ENCODE results near the gene ADARB2. TPM values are rescaled to one million over a fixed set of nuclear protein-coding genes. Genes with fewer than 3 reads are reported as not detected.

ADARB2 gene
- total RNA-seq, 1 donor from 2014 or later, result 0.10 TPM

GRCh38 chr10:1293636-1294435 lies 443.5 kb downstream of the ADARB2 start:
- no peak for DNase-seq (ENCODE audit: low read depth)

GRCh38 chr10:1293157-1293556 lies 444.2 kb downstream of the ADARB2 start:
- DNase-seq (ENCODE audit: low read depth), result no peak

GRCh38 chr10:1292611-1293031 lies 444.7 kb downstream of the ADARB2 start:
- no peak for DNase-seq (ENCODE audit: low read depth)

DNA sequence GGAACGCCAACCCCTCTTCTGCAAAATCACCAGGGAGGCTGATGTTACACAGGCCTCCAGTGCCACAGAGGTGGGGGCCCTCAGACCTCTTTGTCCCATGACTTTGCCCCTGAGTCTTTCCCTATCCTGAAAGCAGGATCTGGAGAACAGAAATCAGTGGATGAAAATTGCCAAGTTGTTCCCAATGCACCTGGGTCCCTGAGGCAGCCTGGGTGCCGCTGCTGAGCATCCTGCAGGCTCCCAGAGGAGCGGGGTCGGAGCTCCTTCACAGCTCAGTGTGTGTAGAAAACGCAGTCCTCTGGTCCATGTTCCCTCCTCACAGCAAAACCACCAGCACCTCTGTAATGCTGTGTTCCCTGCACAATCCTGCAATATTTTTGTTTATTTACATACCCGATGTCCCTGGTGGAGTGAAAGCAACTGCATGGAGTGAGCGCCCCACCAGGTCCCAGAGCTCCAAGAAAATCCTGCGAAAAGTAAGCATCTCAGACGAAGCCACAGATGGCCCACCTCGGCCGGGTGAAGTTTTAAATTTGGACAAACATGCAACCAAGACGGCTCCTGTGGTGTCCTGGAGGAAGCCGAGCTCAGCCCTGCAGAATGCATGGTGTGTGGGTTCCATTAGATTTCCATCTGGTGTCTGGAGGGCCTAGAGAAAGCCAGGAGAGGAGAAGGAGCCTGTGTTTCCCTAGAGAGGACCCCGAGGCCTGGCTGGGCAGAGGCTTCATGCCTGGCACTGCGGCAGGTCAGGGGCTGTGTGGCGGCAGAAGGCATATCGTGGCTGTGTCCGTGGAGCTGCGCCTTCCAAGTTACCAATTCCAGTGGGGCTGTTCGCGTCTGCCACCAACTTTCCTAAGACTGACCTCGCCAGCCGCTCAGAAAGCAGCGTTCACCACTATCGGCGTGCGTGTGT lies 445.9 kb downstream of the ADARB2 start:
- DNase-seq (ENCODE audit: low read depth), result no peak

- DNase-seq (ENCODE audit: low read depth), result peak; percentile 27
Observed at GRCh38 chr10:1290071-1290471, 447.3 kb downstream of the ADARB2 start.

- DNase-seq (ENCODE audit: low read depth), result no peak
Observed at GRCh38 chr10:1289591-1289990, 447.7 kb downstream of the ADARB2 start.

DNA sequence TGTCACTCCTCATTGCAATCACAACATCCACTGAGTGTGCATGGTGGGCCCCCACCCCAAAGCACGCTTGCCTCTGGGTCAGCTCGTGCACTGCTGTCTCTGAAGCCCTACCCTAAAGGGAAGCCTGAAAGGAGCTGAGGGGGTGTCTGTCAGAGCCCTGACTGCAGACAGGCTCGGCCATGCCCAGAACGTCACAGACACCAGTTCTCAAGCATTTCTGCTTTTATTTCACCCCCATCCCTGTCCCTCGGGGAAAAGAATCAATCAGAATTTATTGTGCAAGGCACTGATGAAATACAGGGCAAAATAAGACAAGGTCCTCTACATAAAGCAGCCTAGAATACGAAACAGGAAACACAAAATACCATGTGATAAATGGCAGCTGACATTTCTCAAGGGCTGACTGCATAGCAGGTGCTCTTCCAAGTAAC lies 449.3 kb downstream of the ADARB2 start:
- no peak for DNase-seq (ENCODE audit: low read depth)

DNA sequence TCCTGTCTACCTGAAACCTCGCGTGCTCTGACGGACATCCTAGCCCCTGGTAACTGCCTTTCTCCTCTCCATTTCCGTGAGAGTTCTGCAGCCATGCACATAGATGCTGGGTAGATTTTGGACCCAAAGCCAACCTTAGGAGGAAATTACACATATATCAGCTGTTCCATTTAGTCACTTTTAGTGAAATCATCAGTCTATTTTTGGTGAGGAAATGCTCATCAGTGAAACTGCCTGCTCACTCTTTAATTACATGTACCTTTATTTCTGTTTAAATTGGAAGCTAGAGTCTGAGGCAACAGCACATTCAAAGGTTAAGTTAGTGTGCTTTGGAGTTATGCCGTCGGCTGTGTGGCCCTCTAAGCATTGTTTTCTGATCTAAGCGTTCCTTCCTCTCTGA lies 449.8 kb downstream of the ADARB2 start:
- no peak for DNase-seq (ENCODE audit: low read depth)

- DNase-seq (ENCODE audit: low read depth), result no peak
Observed at GRCh38 chr10:1284076-1284475, 453.2 kb downstream of the ADARB2 start.

DNA sequence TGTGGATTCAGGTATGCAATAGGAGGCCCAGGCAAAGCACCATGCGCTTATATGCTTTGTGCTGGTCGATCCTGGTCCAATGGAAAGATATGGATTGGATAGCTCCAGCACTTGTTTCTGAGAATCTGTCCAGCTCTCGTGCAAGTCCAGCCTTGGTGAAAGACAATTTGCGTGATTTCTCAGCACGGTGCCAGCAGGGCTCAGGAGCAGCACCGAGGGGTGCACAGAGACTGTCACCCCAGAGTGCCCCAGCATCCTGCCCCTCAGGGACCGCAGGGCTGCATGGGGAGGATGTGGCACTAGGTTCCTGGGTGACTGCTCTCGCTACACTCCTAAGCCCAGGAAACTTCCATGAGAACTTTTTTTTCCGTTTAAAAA lies 455.9 kb downstream of the ADARB2 start:
- DNase-seq (ENCODE audit: low read depth), result no peak

GRCh38 chr10:1280466-1281404 lies 456.6 kb downstream of the ADARB2 start:
- no peak for DNase-seq (ENCODE audit: low read depth)

DNA sequence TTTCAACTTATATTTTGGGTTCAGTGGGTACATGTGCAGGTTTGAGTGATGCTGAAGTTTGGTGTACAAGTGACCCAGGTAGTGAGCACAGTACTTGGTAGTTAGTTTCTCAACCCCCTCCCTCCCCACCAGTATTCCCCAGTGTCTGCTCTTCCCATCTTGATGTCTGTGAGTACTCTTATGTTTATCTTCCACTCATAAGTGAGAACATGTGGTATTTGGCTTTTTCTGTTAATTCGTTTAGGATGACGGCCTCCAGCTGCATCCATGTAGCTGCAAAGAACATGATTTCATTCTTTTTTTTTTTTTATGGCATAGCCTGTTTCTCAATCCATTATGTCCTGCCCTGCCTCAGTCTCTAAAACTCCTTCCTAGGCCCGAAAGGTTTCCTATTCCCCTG lies 459.0 kb downstream of the ADARB2 start:
- no peak for DNase-seq (ENCODE audit: low read depth)

GRCh38 chr10:1274701-1275544 lies 462.4 kb downstream of the ADARB2 start:
- DNase-seq (ENCODE audit: low read depth), result no peak

DNA sequence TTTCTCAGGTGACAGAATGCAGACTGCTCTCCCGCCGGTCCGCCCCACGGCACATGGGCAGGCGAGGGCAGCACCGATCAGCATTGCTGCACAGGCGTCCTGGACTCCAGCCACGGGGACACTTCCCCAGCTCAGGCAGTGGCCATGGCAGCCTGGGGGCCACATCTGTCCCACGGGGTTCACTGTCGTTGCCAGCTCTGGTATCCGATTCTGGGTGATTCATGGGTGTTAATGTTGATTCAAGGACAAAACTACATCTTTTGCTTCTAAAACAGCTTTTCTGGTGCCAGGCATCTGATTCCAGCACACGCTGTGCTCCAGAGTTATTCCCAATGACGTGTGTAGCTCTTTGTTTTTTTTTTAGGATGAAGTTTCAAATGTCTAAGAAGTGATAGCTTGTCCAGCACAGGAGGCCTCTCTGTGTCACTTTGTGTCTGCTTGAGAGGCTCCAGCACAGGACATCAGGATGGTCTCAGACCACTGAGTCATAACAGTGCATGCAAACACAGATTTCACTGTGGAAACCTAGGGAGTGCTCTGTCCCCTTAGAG lies 463.1 kb downstream of the ADARB2 start:
- DNase-seq (ENCODE audit: low read depth), result no peak

DNA sequence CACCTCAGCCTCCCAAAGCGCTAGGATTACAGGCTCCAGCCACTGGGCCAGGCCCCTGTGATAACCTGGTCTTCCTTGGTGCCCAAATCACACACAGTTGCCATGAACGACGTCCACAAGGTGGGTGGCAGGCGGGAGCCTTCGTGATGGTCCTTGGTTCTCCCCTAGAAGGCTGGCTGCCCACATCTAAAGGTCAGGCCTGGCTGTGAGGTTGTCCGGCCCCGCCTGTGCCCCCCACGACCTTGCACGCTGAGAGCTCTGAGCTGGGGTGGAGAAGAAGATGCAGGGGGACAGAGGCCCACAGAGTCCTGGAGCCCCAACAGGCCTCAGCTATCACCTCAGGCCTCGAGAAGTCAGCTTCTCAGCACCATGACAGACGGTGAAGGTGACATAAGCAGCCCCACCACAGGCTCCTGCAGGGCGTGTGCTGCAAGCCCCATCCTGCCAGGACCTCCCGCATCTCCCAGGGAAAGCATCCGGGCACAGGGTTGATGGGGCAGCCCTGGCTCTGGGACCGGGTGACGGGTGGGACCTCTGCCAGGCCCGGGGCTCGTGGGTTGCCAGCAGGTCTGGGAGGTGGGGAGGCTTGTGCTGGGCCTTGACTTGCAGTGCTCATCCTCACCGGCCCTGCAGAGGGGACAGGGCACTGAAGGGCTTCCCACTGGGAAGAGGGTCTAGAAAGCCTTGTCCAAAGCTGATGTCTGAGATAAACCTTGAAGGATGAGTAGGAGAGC lies 463.8 kb downstream of the ADARB2 start:
- no peak for DNase-seq (ENCODE audit: low read depth)

DNA sequence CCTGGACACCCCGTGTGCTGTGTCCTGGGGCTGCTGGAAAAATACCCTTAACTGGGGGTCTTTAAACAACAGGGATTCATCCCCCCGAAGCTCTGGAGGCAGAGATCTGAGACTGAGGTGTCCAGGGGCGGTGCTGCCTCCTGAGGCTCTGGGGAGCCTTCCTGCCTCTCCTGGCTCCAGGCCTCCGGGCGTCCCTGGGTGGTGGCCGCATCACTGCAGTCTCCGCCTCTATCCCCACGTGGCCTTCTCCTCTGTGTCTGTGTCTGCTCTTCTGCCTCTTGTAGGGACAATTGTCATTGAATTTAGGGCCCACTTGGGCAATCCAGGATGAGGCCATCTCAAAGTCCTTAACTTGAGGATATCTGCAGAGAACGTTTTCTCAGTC lies 464.6 kb downstream of the ADARB2 start:
- DNase-seq (ENCODE audit: low read depth), result no peak

DNA sequence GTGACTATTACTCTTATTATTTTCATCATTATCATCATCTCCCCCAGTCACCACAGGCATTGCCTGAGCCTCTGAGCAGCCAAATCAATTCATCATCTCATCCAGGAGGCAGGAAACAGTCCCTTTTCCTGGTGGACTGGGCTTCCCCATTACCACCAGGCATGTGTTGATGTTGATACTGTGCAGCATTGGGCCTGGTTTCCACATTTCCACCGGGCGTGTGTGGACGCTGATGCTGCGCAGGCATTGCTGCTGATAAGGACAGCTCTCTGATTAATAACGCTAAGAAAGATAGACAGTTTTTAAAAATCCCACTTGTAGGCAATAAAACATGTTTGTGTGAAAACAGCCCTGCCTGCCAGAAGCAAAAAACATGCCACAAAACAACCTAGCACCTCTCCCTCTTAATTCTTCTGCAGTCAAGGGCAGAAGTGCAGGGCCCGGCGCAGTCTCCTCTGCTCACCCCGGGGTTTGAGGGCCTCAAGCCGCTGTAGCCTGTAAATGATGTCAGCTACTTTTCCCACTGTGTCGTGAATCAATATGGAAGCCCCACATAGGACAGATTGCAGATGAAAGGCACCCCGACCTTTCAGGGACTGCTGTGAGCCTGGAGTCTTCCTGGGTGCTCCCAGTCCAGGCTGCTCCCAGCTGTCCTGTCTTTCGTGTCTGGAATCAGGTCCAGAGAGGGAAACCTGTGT lies 465.1 kb downstream of the ADARB2 start:
- no peak for DNase-seq (ENCODE audit: low read depth)

DNA sequence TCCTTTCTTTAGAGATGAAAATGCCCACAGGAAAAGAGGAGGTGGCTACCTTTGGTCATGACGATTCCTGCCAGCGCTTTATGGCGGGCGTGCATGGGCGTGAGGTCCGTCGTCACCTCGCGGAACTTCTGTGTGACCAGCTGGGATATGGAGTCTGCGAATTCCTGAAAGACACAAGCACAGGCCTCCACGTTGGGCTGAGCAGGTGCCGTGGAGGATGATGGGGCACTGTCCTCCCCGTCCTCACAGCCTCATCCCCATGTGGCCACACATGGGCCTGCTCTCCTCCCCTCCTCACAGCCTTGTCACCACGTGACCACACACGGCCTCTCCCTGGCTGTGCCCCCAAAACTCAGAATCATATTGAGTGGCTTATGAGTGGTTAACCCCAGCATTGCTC lies 466.4 kb downstream of the ADARB2 start:
- DNase-seq (ENCODE audit: low read depth), result no peak

- no peak for DNase-seq (ENCODE audit: low read depth)
Observed at GRCh38 chr10:1270490-1270889, 466.8 kb downstream of the ADARB2 start.

Measured in renal cortical epithelial cell (primary cell).